ENCODE measurements around the gene GSG1L.
"Not testable (repeated sequence)": the region's sequence is repeated elsewhere in the genome, so short reads cannot be mapped to it uniquely, and the experiment has no call there.

The GSG1L gene

GRCh38 chr16:27890006-27890405, 173.5 kb downstream of the GSG1L start:
- DNase-seq: no peak

- DNase-seq: no peak
These were observed 179.9 kb downstream of the GSG1L start for GRCh38 chr16:27883576-27883975.

- DNase-seq: no peak
These were observed 183.2 kb downstream of the GSG1L start for GRCh38 chr16:27880287-27880686.

- DNase-seq: no peak
These were observed 183.8 kb downstream of the GSG1L start for GRCh38 chr16:27879601-27880247.

- not testable (repeated sequence) for DNase-seq
These were observed 190.9 kb downstream of the GSG1L start for GRCh38 chr16:27872627-27873026.

GRCh38 chr16:27870116-27870798, 193.3 kb downstream of the GSG1L start:
- no peak for DNase-seq

GRCh38 chr16:27869411-27869810, 194.1 kb downstream of the GSG1L start:
- no peak for DNase-seq

- DNase-seq: no peak
These were observed 195.3 kb downstream of the GSG1L start for GRCh38 chr16:27868180-27868579.

GRCh38 chr16:27867122-27868110, 196.1 kb downstream of the GSG1L start:
- DNase-seq: peak; percentile 47

- DNase-seq: no peak
These were observed 200.1 kb downstream of the GSG1L start for GRCh38 chr16:27863377-27863776.

GRCh38 chr16:27862953-27863352, 200.6 kb downstream of the GSG1L start:
- no peak for DNase-seq

GRCh38 chr16:27860091-27860490, 203.4 kb downstream of the GSG1L start:
- DNase-seq: no peak

- no peak for DNase-seq
These were observed 204.5 kb downstream of the GSG1L start for GRCh38 chr16:27859020-27859419.

- no peak for DNase-seq
These were observed 209.9 kb downstream of the GSG1L start for GRCh38 chr16:27853651-27854050.

- DNase-seq: no peak
These were observed 210.4 kb downstream of the GSG1L start for GRCh38 chr16:27853101-27853500.

- no peak for DNase-seq
These were observed 210.8 kb downstream of the GSG1L start for GRCh38 chr16:27852681-27853080.

- no peak for DNase-seq
These were observed 211.4 kb downstream of the GSG1L start for GRCh38 chr16:27852116-27852515.

- no peak for DNase-seq
These were observed 211.9 kb downstream of the GSG1L start for GRCh38 chr16:27851586-27851985.

GRCh38 chr16:27849621-27850020, 213.9 kb downstream of the GSG1L start:
- DNase-seq: no peak

GRCh38 chr16:27847030-27847550, 216.4 kb downstream of the GSG1L start:
- no peak for DNase-seq

GRCh38 chr16:27844826-27845225, 218.7 kb downstream of the GSG1L start:
- no peak for DNase-seq

GRCh38 chr16:27843800-27844199, 219.7 kb downstream of the GSG1L start:
- no peak for DNase-seq

GRCh38 chr16:27841911-27842310, 221.6 kb downstream of the GSG1L start:
- DNase-seq: no peak
